Activated T-cell treated with anti-CD3 and anti-CD28 coated beads for 48 hours (primary cell): ENCODE measurements around the gene GRIPAP1.

Experiments
- DNase-seq: peaks from one replicate; pipeline ENCODE4 v3.0.0-alpha.2; 2020; ENCODE audit warnings: low read depth

GRIPAP1 gene

GRCh38 chrX:48960291-48960690 lies 41.8 kb downstream of the GRIPAP1 start:
- DNase-seq, result no peak

GRCh38 chrX:48958635-48959094 lies 43.4 kb downstream of the GRIPAP1 start:
- DNase-seq, result no peak

- peak; percentile 88 for DNase-seq
These were observed 44.0 kb downstream of the GRIPAP1 start for GRCh38 chrX:48957827-48958634.

- DNase-seq, result peak; percentile 66
These were observed 44.6 kb downstream of the GRIPAP1 start, which contains the start of gene OTUD5 for GRCh38 chrX:48957477-48957826. TSS of gene OTUD5 (minus strand) at chrX:48957607. CDS start at chrX:48957570, 37 bp downstream.

- DNase-seq, result no peak
These were observed 45.2 kb downstream of the GRIPAP1 start for GRCh38 chrX:48956728-48957414.

- no peak for DNase-seq
These were observed 53.5 kb downstream of the GRIPAP1 start for GRCh38 chrX:48948589-48948988.

GRCh38 chrX:48945517-48946348 lies 56.3 kb downstream of the GRIPAP1 start:
- no peak for DNase-seq

- no peak for DNase-seq
These were observed 59.2 kb downstream of the GRIPAP1 start for GRCh38 chrX:48942895-48943294.

- no peak for DNase-seq
These were observed 61.6 kb downstream of the GRIPAP1 start for GRCh38 chrX:48940404-48940955.

GRCh38 chrX:48939524-48940228 lies 62.4 kb downstream of the GRIPAP1 start:
- DNase-seq, result no peak

- peak; percentile 64 for DNase-seq
These were observed 63.2 kb downstream of the GRIPAP1 start for GRCh38 chrX:48938721-48939425.

- peak; percentile 80 for DNase-seq
These were observed 64.8 kb downstream of the GRIPAP1 start for GRCh38 chrX:48937054-48937907.

GRCh38 chrX:48936429-48937053 lies 65.5 kb downstream of the GRIPAP1 start:
- DNase-seq, result no peak

GRCh38 chrX:48935301-48935670 lies 66.8 kb downstream of the GRIPAP1 start:
- no peak for DNase-seq

GRCh38 chrX:48934581-48935300 lies 67.3 kb downstream of the GRIPAP1 start:
- DNase-seq, result no peak

GRCh38 chrX:48933757-48934156 lies 68.3 kb downstream of the GRIPAP1 start:
- DNase-seq, result no peak

GRCh38 chrX:48927736-48928382 lies 74.2 kb downstream of the GRIPAP1 start:
- no peak for DNase-seq

GRCh38 chrX:48927123-48927522 lies 74.9 kb downstream of the GRIPAP1 start:
- no peak for DNase-seq
